Lower leg skin (tissue), 4 donors: Measurements from ENCODE around the gene SHCBP1L. TPM values are rescaled to one million over a fixed set of nuclear protein-coding genes. Genes with fewer than 3 reads are reported as not detected.

ENCODE experiments used
- DNase-seq, 2 donors: peaks; one replicate each; pipeline ENCODE4 v3.0.0-alpha.2; 2019; ENCODE audit warnings: low spot score in 2 of 2
- H3K4me3 ChIP-seq: fragments of 200-600 bp; sonication (generic); 2 replicates; pipeline ENCODE4 v1.5.1; 2017; ENCODE audit warnings: mild to moderate bottlenecking, low read depth; ENCODE audit not compliant: poor library complexity, severe bottlenecking
- CTCF ChIP-seq, 3 donors: fragments of 450-650 bp; IDR thresholded peaks; one replicate each; pipeline ENCODE4 v1.5.1; 2016; ENCODE audit warnings: antibody characterized with exemption in 3 of 3, mild to moderate bottlenecking in 3 of 3, moderate library complexity in 2 of 3
- POLR2A ChIP-seq, 2 donors: fragments of 450-650 bp; IDR thresholded peaks; one replicate each; pipeline ENCODE4 v1.6.1; 2016 to 2017; ENCODE audit warnings: antibody characterized with exemption in 2 of 2, mild to moderate bottlenecking in 1 of 2, moderate library complexity in 1 of 2
- WGBS, 2 donors: methylation state at CpG; one replicate each; pipeline ENCODE4 v1.1.5; 2018; 5-methylcytosine and 5-hydroxymethylcytosine counted together
- intact Hi-C: fragments of 100-400 bp; cut with DNase I; formaldehyde crosslinking; loops from one replicate; pipeline ENCODE4 v1.15.0; 2023; ENCODE audit warnings: low total_unique reads
- total RNA-seq, 4 donors: library from RNA; depleted of rRNA; stranded (reverse); fragments of >200 nt; gene quantifications; one replicate each; pipeline ENCODE4 v1.1.0, GENCODE V29; 2016

SHCBP1L gene
- total RNA-seq, 4 donors from 2014 or later: 3.4 TPM; not detected in 3

- H3K4me3 ChIP-seq: no peak overlapping the region
- 85 to 88% methylated on average over 1 of the region's 1 CpG for WGBS, 2 donors
- DNase-seq: no peak
- intact Hi-C loops: no loop called here
- TF ChIP-seq POLR2A (IDR thresholded peaks at IDR 0.05) (no peak), CTCF (IDR thresholded peaks at IDR 0.05) (no peak)
Observed at GRCh38 chr1:182971219-182971618, 18.3 kb upstream of the SHCBP1L start.

GRCh38 chr1:182968836-182969734, 16.1 kb upstream of the SHCBP1L start:
- no peak for DNase-seq
- 86 to 91% methylated on average over 5 of the region's 5 CpGs for WGBS, 2 donors
- intact Hi-C loops: no loop called here
- no peak for TF ChIP-seq POLR2A (IDR thresholded peaks at IDR 0.05)
- TF ChIP-seq CTCF (IDR thresholded peaks at IDR 0.05): no peak
- H3K4me3 ChIP-seq: no peak overlapping the region

- 64 to 74% methylated on average over 4 of the region's 4 CpGs for WGBS, 2 donors
- DNase-seq: no peak
- H3K4me3 ChIP-seq: no peak overlapping the region
- intact Hi-C loops: no loop called here
- TF ChIP-seq CTCF (IDR thresholded peaks at IDR 0.05): no peak
Observed at GRCh38 chr1:182968151-182968741, 15.3 kb upstream of the SHCBP1L start.

- 93 to 97% methylated on average over 1 of the region's 1 CpG for WGBS, 2 donors
- intact Hi-C loops: no loop called here
- DNase-seq: no peak
- no peak for TF ChIP-seq POLR2A (IDR thresholded peaks at IDR 0.05)
- no peak for TF ChIP-seq CTCF (IDR thresholded peaks at IDR 0.05)
- no peak overlapping the region for H3K4me3 ChIP-seq
Observed at GRCh38 chr1:182965861-182966260, 12.9 kb upstream of the SHCBP1L start.

- 97 to 100% methylated on average over 1 of the region's 1 CpG for WGBS, 2 donors
- TF ChIP-seq POLR2A (IDR thresholded peaks at IDR 0.05): no peak
- no peak for TF ChIP-seq CTCF (IDR thresholded peaks at IDR 0.05)
- intact Hi-C loops: no loop called here
- DNase-seq: no peak
- no peak overlapping the region for H3K4me3 ChIP-seq
Observed at GRCh38 chr1:182965096-182965495, 12.1 kb upstream of the SHCBP1L start.
